Thoracic aorta (tissue), 2 donors: ENCODE data around the gene PPP2R5C. TPM values are rescaled to one million over a fixed set of nuclear protein-coding genes. Genes with fewer than 3 reads are reported as not detected.
A peak's percentile ranks its signal among the peaks of the same experiment; 100 is the strongest.

Experiments
- ATAC-seq: fragments of 150-250 bp; one replicate; pipeline ENCODE4 v1.8.0; 2017; ENCODE audit warnings: low read depth; ENCODE audit not compliant: insufficient number of reproducible peaks, low FRiP score
- DNase-seq: peaks from one replicate; pipeline ENCODE4 v3.0.0-alpha.2; 2020; ENCODE audit warnings: low spot score
- H3K27ac ChIP-seq, 2 donors: fragments of 200-600 bp; sonication (generic); 1 replicate in 1 of 2; 2 replicates in 1 of 2; pipeline ENCODE4 v1.5.1; 2016; ENCODE audit warnings: mild to moderate bottlenecking in 2 of 2, moderate library complexity in 2 of 2
- H3K27me3 ChIP-seq: fragments of 200-600 bp; sonication (generic); replicated peaks from 2 replicates; pipeline ENCODE4 v1.6.0; 2016; ENCODE audit warnings: mild to moderate bottlenecking; ENCODE audit not compliant: insufficient read depth
- H3K36me3 ChIP-seq: fragments of 200-600 bp; sonication (generic); one replicate; pipeline ENCODE4 v1.5.1; 2016
- H3K4me1 ChIP-seq, 2 donors: fragments of 200-600 bp; sonication (generic); 1 replicate in 1 of 2; 2 replicates in 1 of 2; pipeline versions ENCODE4 v1.5.1 to v1.6.0; 2016; ENCODE audit warnings: low read depth in 2 of 2, mild to moderate bottlenecking in 1 of 2; ENCODE audit not compliant: control insufficient read depth in 1 of 2
- H3K4me3 ChIP-seq: fragments of 200-600 bp; sonication (generic); 2 replicates; pipeline ENCODE4 v1.5.1; 2016; ENCODE audit warnings: mild to moderate bottlenecking
- H3K9me3 ChIP-seq: fragments of 200-600 bp; sonication (generic); 2 replicates; pipeline ENCODE4 v1.5.1; 2016
- total RNA-seq, 2 donors: library from RNA; depleted of rRNA; stranded (reverse); fragments of >200 nt; gene quantifications; one replicate each; pipeline versions ENCODE4 v1.1.0 to v1.2.3, GENCODE V29; 2016
- TF ChIP-seq, protein P1 (sequence below): fragments of 200-600 bp; sonication (generic); IDR thresholded peaks from one replicate; pipeline ENCODE4 v1.5.1; 2019; ENCODE audit warnings: antibody characterized with exemption

Gene PPP2R5C
- total RNA-seq, 2 donors from 2014 or later, result 97.2 to 341 TPM

DNA sequence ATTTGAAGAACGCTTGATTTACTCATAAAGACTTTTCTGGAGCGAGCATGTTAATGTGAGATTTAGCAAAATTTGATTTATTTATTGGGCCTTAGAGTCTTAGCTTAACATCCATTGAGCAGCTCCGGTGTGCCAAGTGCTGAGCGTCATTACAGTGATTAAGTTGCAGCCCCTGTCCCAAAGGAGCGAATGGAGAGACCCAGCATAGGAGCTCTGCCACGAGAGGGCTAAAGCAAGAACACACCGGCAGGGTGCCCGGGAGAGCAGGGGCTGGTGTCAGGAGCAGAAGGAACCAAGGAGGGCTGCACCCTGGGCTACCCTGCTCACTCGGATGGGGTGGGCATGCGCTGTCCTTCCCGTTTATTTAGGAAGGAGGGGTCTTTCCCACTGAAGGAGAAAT is 50.6 kb downstream of the PPP2R5C start:
- Histone ChIP-seq H3K9me3 (no peaks in the 10 kb centered on the region), H3K4me1 (peaks cover 19 to 32% of the 10 kb centered on the region in 2 donors), H3K27ac (peak overlapping the region in 1 of 2 donors; percentile 3), H3K36me3 (no peaks in the 10 kb centered on the region), H3K27me3 (no peaks in the 10 kb centered on the region), H3K4me3 (no peak overlapping the region)
- TF ChIP-seq, protein P1, sequence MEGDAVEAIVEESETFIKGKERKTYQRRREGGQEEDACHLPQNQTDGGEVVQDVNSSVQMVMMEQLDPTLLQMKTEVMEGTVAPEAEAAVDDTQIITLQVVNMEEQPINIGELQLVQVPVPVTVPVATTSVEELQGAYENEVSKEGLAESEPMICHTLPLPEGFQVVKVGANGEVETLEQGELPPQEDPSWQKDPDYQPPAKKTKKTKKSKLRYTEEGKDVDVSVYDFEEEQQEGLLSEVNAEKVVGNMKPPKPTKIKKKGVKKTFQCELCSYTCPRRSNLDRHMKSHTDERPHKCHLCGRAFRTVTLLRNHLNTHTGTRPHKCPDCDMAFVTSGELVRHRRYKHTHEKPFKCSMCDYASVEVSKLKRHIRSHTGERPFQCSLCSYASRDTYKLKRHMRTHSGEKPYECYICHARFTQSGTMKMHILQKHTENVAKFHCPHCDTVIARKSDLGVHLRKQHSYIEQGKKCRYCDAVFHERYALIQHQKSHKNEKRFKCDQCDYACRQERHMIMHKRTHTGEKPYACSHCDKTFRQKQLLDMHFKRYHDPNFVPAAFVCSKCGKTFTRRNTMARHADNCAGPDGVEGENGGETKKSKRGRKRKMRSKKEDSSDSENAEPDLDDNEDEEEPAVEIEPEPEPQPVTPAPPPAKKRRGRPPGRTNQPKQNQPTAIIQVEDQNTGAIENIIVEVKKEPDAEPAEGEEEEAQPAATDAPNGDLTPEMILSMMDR, result no peak
- ATAC-seq, result no peak
- DNase-seq, result no peak

DNA sequence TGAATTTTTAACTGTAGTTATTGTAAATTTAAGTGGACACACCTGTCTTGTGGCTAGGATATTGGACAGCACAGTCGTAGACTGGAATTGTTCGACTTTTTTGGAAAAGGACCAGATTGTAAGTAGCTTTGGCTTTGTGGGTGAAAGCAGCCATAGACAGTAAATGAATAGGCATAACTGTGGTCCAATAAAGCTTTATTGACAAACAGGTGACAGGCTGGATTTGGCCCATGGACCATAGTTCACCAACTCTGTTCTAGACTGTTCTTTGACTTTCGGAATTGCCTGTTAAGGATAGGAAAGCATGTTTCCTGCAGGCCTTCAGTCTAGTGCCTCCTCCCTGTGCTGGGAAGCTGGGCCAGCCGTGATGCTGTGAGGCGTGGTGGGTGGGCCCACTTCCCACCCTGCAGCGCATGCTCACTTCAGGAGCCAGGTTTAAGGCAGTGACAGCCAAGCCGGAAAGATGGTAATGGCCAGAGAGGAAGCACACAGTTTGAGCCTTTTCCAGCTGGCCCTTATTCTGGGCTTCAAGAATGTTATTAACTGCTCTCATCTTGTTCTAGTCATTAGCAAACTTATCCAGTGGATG is 51.8 kb downstream of the PPP2R5C start:
- peaks cover 19 to 32% of the 10 kb centered on the region in 2 donors for H3K4me1 ChIP-seq
- no peaks in the 10 kb centered on the region for H3K27me3 ChIP-seq
- H3K4me3 ChIP-seq, result no peak overlapping the region
- H3K9me3 ChIP-seq, result no peaks in the 10 kb centered on the region
- H3K36me3 ChIP-seq, result no peaks in the 10 kb centered on the region
- no peak for ATAC-seq
- no peak for DNase-seq
- no peak overlapping the region for H3K27ac ChIP-seq
- TF ChIP-seq, protein P1, result no peak

DNA sequence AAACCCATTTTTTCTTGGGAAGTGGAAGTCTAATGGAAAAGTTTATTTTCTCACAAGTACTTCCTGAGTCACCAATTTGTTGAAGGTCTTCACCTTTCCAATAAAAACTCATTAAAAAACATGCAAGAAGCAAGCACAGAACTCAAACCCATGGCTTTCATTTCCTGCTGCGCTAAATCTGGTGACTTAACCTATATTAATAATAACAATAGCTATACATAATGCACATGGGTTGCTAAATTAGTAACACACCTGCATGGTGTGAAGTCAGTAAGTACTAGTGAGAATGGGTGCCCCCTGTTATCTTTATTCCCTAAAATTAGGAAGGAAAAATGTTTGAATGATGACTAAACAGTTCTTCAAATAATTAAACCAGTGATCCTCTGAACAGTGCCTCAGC is 52.3 kb downstream of the PPP2R5C start:
- H3K27ac ChIP-seq, result no peak overlapping the region

DNA sequence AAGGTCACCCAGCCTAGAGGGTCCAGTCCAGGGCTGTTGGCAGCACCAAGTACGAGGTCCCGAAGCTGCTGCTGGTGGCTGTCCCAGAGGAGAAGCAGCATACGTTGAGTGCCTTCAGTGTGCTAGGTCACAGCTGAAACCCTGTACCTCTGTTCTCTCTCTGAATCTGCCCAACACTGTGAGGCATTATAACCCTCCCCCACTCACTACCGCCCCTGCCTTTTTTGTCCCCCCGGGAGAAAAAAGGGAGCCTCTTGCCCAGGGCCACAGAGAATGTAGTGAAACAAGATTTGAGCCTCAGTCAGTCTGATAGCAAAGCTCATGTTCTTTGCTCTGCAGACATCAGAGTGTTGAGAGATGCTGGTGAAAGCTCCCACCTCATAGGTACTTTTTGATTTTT is 53.4 kb downstream of the PPP2R5C start:
- TF ChIP-seq, protein P1, result no peak
- no peak overlapping the region for H3K27ac ChIP-seq
- peaks cover 19 to 32% of the 10 kb centered on the region in 2 donors for H3K4me1 ChIP-seq

More for the DNA sequence above, 52.3 kb downstream of the PPP2R5C start:
- no peaks in the 10 kb centered on the region for H3K9me3 ChIP-seq
- H3K4me3 ChIP-seq, result no peak overlapping the region
- DNase-seq (no peak), ATAC-seq (no peak)
- TF ChIP-seq, protein P1, result no peak
- H3K27me3 ChIP-seq, result no peaks in the 10 kb centered on the region
- H3K36me3 ChIP-seq, result no peaks in the 10 kb centered on the region
- H3K4me1 ChIP-seq, result peaks cover 19 to 32% of the 10 kb centered on the region in 2 donors

DNA sequence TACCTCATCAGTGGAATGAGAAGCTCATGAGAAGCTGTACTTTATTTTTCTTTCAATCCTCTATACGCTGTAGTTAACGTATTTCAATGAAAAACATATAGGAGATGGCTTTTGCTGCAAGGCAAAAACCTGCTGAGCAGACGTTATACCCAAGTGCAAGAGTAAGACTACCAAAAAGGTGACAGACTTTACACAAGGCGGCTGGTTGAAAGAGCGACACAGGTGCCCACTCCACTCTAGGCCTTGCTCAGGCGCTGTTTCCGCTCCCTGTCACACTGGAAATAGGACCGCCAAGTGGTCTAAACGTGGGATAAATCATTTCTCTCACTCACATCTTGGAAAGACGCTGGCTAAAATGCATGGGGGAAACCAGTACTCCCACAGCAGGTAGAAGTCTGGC is 54.5 kb downstream of the PPP2R5C start:
- H3K27ac ChIP-seq, result no peak overlapping the region
- TF ChIP-seq, protein P1, result no peak
- H3K9me3 ChIP-seq, result no peaks in the 10 kb centered on the region
- no peak overlapping the region for H3K4me3 ChIP-seq
- DNase-seq (no peak), ATAC-seq (no peak)
- H3K36me3 ChIP-seq, result no peaks in the 10 kb centered on the region
- peaks cover 17 to 28% of the 10 kb centered on the region in 2 donors for H3K4me1 ChIP-seq
- no peaks in the 10 kb centered on the region for H3K27me3 ChIP-seq

More for the DNA sequence above, 53.4 kb downstream of the PPP2R5C start:
- no peaks in the 10 kb centered on the region for H3K27me3 ChIP-seq
- no peaks in the 10 kb centered on the region for H3K9me3 ChIP-seq
- no peak for DNase-seq
- ATAC-seq, result no peak
- H3K36me3 ChIP-seq, result no peaks in the 10 kb centered on the region
- H3K4me3 ChIP-seq, result no peak overlapping the region
